CD14-positive monocyte (primary cell): Measurements from ENCODE around the gene DKK2. TPM values are rescaled to one million over a fixed set of nuclear protein-coding genes. Genes with fewer than 3 reads are reported as not detected.

Experiments
- DNase-seq, 3 donors: peaks; one replicate each; pipeline ENCODE4 v3.0.0-alpha.2; 2011 to 2022
- H2AFZ ChIP-seq: 2 replicates; pipeline ENCODE4 v1.6.0; 2012; ENCODE audit warnings: mild to moderate bottlenecking, low read depth, low read length, inconsistent platforms; ENCODE audit not compliant: insufficient read depth, poor library complexity, severe bottlenecking
- H3K27ac ChIP-seq, 2 donors: 1 replicate in 1 of 2; 2 replicates in 1 of 2; pipeline ENCODE4 v1.5.1; 2012 to 2013; ENCODE audit warnings: low read length in 2 of 2, control low read depth in 1 of 2, inconsistent platforms in 1 of 2, low read depth in 1 of 2, mild to moderate bottlenecking in 1 of 2
- H3K27me3 ChIP-seq, 2 donors: one replicate each; pipeline versions ENCODE4 v1.6.0 to v1.6.1; 2011 to 2013; ENCODE audit warnings: low read length in 2 of 2; ENCODE audit not compliant: control insufficient read depth in 2 of 2, insufficient read depth in 2 of 2
- H3K36me3 ChIP-seq, 2 donors: replicated peaks in 1 of 2; 1 replicate in 1 of 2; 2 replicates in 1 of 2; pipeline versions ENCODE4 v1.5.1 to v1.6.1; 2012 to 2013; ENCODE audit warnings: low read length in 2 of 2, control low read depth in 1 of 2, inconsistent platforms in 1 of 2, mild to moderate bottlenecking in 1 of 2; ENCODE audit not compliant: insufficient read depth in 2 of 2, control insufficient read depth in 1 of 2
- H3K4me1 ChIP-seq, 2 donors: 1 replicate in 1 of 2; 2 replicates in 1 of 2; pipeline versions ENCODE4 v1.5.1 to v1.6.1; 2012 to 2013; ENCODE audit warnings: low read length in 2 of 2, control low read depth in 1 of 2, inconsistent platforms in 1 of 2, mild to moderate bottlenecking in 1 of 2, moderate library complexity in 1 of 2; ENCODE audit not compliant: insufficient read depth in 2 of 2, control insufficient read depth in 1 of 2
- H3K4me2 ChIP-seq: replicated peaks from 2 replicates; pipeline ENCODE3; 2012; ENCODE audit warnings: low read length, moderate library complexity, mild to moderate bottlenecking; ENCODE audit not compliant: poor library complexity, severe bottlenecking; ENCODE audit errors: extremely low read depth
- H3K4me3 ChIP-seq, 3 experiments: fragments of 200-600 bp in 1 of 3; sonication (generic) in 1 of 3; replicated peaks in 1 of 3; 1 replicate in 2 of 3; 2 replicates in 1 of 3; pipeline ENCODE4 v1.5.1; 2011 to 2013; ENCODE audit warnings: low read length in 3 of 3, mild to moderate bottlenecking in 3 of 3, control low read depth in 2 of 3, low read depth in 2 of 3, inconsistent platforms in 1 of 3, moderate library complexity in 1 of 3
- H3K79me2 ChIP-seq: 2 replicates; pipeline ENCODE4 v1.6.0; 2012; ENCODE audit warnings: mild to moderate bottlenecking, control low read depth, inconsistent platforms, low read length, moderate library complexity; ENCODE audit not compliant: insufficient read depth
- H3K9ac ChIP-seq: 2 replicates; pipeline ENCODE4 v1.6.0; 2017; ENCODE audit warnings: low read length, mild to moderate bottlenecking; ENCODE audit not compliant: insufficient read depth, poor library complexity, severe bottlenecking
- H3K9me3 ChIP-seq, 2 donors: replicated peaks in 1 of 2; 1 replicate in 1 of 2; 2 replicates in 1 of 2; pipeline versions ENCODE4 v1.5.1 to v1.6.1; 2012 to 2013; ENCODE audit warnings: low read length in 2 of 2, control low read depth in 1 of 2; ENCODE audit not compliant: control insufficient read depth in 1 of 2, insufficient read depth in 1 of 2
- H4K20me1 ChIP-seq: 2 replicates; pipeline ENCODE4 v1.6.0; 2012; ENCODE audit warnings: mild to moderate bottlenecking, low read length, control low read depth, moderate library complexity; ENCODE audit not compliant: insufficient read depth
- H3K27ac Mint-ChIP-seq, 7 donors: one replicate each; pipeline ENCODE4 v1.8.0; 2020; ENCODE audit warnings: mild to moderate bottlenecking in 7 of 7, mixed read lengths in 7 of 7, moderate library complexity in 6 of 7, inconsistent platforms in 2 of 7
- H3K27me3 Mint-ChIP-seq, 3 donors: one replicate each; pipeline ENCODE4 v1.8.0; 2021 to 2022; ENCODE audit warnings: low read depth in 3 of 3, mild to moderate bottlenecking in 3 of 3, mixed read lengths in 3 of 3, moderate library complexity in 3 of 3, inconsistent platforms in 1 of 3
- H3K36me3 Mint-ChIP-seq, 2 donors: one replicate each; pipeline ENCODE4 v1.8.0; 2020; ENCODE audit warnings: mixed read lengths in 2 of 2, inconsistent platforms in 1 of 2, mild to moderate bottlenecking in 1 of 2
- H3K4me1 Mint-ChIP-seq: one replicate; pipeline ENCODE4 v1.8.0; 2020; ENCODE audit warnings: mild to moderate bottlenecking, mixed read lengths
- H3K4me3 Mint-ChIP-seq, 2 donors: one replicate each; pipeline ENCODE4 v1.8.0; 2020; ENCODE audit warnings: mild to moderate bottlenecking in 2 of 2, mixed read lengths in 2 of 2, moderate library complexity in 1 of 2
- H3K9me3 Mint-ChIP-seq, 7 donors: one replicate each; pipeline ENCODE4 v1.8.0; 2020 to 2022; ENCODE audit warnings: mixed read lengths in 7 of 7, mild to moderate bottlenecking in 6 of 7, moderate library complexity in 6 of 7, inconsistent platforms in 2 of 7
- WGBS: methylation state at CpG from one replicate; pipeline ENCODE4 v1.1.5; 2013; ENCODE audit warnings: missing lambda C conversion rate; ENCODE audit not compliant: insufficient coverage; 5-methylcytosine and 5-hydroxymethylcytosine counted together
- intact Hi-C, 2 donors: fragments of 100-400 bp; cut with micrococcal nuclease; formaldehyde crosslinking; loops; one replicate each; pipeline versions ENCODE4 v1.15.0 to v1.15.1; 2023
- polyA plus RNA-seq, 3 donors: library from polyadenylated mRNA; depleted of rRNA in 1 of 3; unstranded in 2 of 3; stranded (reverse) in 1 of 3; fragments of 300-500 nt in 2 of 3; fragments of >200 nt in 1 of 3; fragmentation: Illumina TruSeq in 2 of 3; gene quantifications; 1 replicate in 2 of 3; 2 replicates in 1 of 3; pipeline ENCODE4 v1.2.3, GENCODE V29; 2012 to 2021
- TF ChIP-seq, protein P1 (sequence below): fragments of 200-600 bp; IDR thresholded peaks from one replicate; pipeline ENCODE4 v1.8.0; 2022; ENCODE audit warnings: antibody characterized with exemption, mild to moderate bottlenecking

DKK2 gene
- polyA plus RNA-seq, 3 donors = not detected

DNA sequence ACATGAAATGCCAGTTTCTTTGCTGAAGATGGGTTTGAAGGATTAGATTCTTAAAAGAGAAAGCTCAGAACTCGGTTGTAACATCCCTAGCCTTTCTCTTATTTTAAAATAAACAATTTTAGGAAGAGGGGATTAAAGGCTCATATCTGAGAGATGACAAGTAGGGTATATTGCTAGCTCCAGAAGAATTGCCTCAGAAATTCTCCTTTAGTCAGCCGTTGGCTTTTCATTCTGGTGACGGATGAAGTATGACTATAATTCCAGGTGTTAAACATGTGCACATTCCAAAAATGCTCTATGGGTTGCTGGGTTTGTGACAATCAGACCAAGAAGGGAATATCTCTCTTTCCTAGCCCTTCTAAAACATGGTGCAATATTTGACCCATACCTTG lies 17.8 kb downstream of the DKK2 start:
- H3K36me3 Mint-ChIP-seq = no peaks in the 10 kb centered on the region
- WGBS = no CpG with 5 or more reads among the region's 3 CpGs
- intact Hi-C loops = no loop called here
- no peak overlapping the region for H3K27ac Mint-ChIP-seq
- no peak overlapping the region for H3K4me3 Mint-ChIP-seq
- H3K27me3 Mint-ChIP-seq = peaks cover 0 to 2% (median 0%) of the 10 kb centered on the region in 3 donors
- H3K9me3 ChIP-seq = no peaks in the 10 kb centered on the region
- no peaks in the 10 kb centered on the region for H3K36me3 ChIP-seq
- H3K4me2 ChIP-seq = no peak overlapping the region
- no peaks in the 10 kb centered on the region for H3K27me3 ChIP-seq
- no peaks in the 10 kb centered on the region for H3K79me2 ChIP-seq
- H3K4me1 ChIP-seq = no peaks in the 10 kb centered on the region
- no peak for DNase-seq
- no peak overlapping the region for H3K27ac ChIP-seq
- no peaks in the 10 kb centered on the region for H4K20me1 ChIP-seq
- H3K9me3 Mint-ChIP-seq = no peaks in the 10 kb centered on the region
- H2AFZ ChIP-seq = no peak overlapping the region
- TF ChIP-seq, protein P1, sequence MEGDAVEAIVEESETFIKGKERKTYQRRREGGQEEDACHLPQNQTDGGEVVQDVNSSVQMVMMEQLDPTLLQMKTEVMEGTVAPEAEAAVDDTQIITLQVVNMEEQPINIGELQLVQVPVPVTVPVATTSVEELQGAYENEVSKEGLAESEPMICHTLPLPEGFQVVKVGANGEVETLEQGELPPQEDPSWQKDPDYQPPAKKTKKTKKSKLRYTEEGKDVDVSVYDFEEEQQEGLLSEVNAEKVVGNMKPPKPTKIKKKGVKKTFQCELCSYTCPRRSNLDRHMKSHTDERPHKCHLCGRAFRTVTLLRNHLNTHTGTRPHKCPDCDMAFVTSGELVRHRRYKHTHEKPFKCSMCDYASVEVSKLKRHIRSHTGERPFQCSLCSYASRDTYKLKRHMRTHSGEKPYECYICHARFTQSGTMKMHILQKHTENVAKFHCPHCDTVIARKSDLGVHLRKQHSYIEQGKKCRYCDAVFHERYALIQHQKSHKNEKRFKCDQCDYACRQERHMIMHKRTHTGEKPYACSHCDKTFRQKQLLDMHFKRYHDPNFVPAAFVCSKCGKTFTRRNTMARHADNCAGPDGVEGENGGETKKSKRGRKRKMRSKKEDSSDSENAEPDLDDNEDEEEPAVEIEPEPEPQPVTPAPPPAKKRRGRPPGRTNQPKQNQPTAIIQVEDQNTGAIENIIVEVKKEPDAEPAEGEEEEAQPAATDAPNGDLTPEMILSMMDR = no peak
- H3K4me3 ChIP-seq = no peak overlapping the region
- no peaks in the 10 kb centered on the region for H3K4me1 Mint-ChIP-seq
- H3K9ac ChIP-seq = no peak overlapping the region

- Mint-ChIP-seq H3K36me3 (no peaks in the 10 kb centered on the region), H3K9me3 (no peaks in the 10 kb centered on the region), H3K27me3 (peaks cover 0 to 2% (median 0%) of the 10 kb centered on the region in 3 donors), H3K4me1 (no peaks in the 10 kb centered on the region), H3K4me3 (no peak overlapping the region), H3K27ac (peak overlapping the region in 1 of 7 donors; percentile 20)
- Histone ChIP-seq H3K4me3 (no peak overlapping the region), H3K27ac (no peak overlapping the region), H3K4me1 (no peaks in the 10 kb centered on the region), H3K9ac (no peak overlapping the region), H3K9me3 (no peaks in the 10 kb centered on the region), H3K79me2 (no peaks in the 10 kb centered on the region), H3K4me2 (no peak overlapping the region), H3K36me3 (no peaks in the 10 kb centered on the region), H4K20me1 (no peaks in the 10 kb centered on the region), H2AFZ (no peak overlapping the region), H3K27me3 (no peaks in the 10 kb centered on the region)
- WGBS = no CpG with 5 or more reads among the region's 7 CpGs
- no peak for DNase-seq
- intact Hi-C loops = no loop called here
- TF ChIP-seq, protein P1 = no peak
Observed at GRCh38 chr4:107017443-107018343, 18.4 kb downstream of the DKK2 start.
